Inflammatory macrophage (primary cell): ENCODE results near the gene CAVIN1.
"Not testable (repeated sequence)": the region's sequence is repeated elsewhere in the genome, so short reads cannot be mapped to it uniquely, and the experiment has no call there.

Experiments
- DNase-seq, 2 donors: peaks; one replicate each; pipeline ENCODE4 v3.0.0-alpha.2; 2020 to 2022
- total RNA-seq, 18 experiments: gene quantifications; one replicate each; lab custom pipeline; 2026; ENCODE audit warnings: mixed read lengths in 6 of 18, inconsistent platforms in 2 of 18; lab: John Stamatoyannopoulos, UW

The CAVIN1 gene, protein sequence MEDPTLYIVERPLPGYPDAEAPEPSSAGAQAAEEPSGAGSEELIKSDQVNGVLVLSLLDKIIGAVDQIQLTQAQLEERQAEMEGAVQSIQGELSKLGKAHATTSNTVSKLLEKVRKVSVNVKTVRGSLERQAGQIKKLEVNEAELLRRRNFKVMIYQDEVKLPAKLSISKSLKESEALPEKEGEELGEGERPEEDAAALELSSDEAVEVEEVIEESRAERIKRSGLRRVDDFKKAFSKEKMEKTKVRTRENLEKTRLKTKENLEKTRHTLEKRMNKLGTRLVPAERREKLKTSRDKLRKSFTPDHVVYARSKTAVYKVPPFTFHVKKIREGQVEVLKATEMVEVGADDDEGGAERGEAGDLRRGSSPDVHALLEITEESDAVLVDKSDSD
- total RNA-seq, result 1.1 to 44.6 (median 3.8) reads per million in 18 experiments

GRCh38 chr17:42422958-42423712 lies at the start of gene CAVIN1:
CAVIN1 (minus strand) TSS chr17:42423256; CDS start chr17:42423097, 159 bp downstream.
- peak in 1 of 2 donors; percentile 13 for DNase-seq

GRCh38 chr17:42467889-42468288 lies 44.8 kb upstream of the CAVIN1 start:
- no peak for DNase-seq

- no peak for DNase-seq
Observed at GRCh38 chr17:42463976-42464400, 40.9 kb upstream of the CAVIN1 start.

- DNase-seq, result peak in 1 of 2 donors; percentile 30
Observed at GRCh38 chr17:42460371-42460770, 37.3 kb upstream of the CAVIN1 start.

DNA sequence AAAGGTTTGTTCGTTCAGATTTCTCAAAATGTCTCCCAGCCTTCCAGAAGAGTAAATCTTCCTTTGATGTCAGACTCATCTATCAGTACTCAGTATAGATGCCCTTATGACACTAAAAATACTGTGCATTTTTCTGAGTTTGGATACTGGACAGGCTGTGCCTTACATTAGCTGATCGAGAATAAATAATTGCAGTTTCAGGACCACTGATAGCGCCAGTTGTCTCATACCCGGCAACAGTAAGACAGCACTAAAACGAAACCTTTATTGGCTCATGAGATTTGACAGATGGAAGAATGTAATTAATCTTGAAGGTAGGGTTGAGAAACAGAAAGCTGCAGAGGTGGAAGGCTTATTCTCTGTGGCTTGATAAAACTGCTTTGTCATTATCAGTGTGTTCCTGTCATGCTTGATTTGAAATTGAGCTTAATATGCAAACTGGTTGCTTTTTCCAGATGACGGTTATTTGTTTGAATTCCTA lies 36.8 kb upstream of the CAVIN1 start:
- DNase-seq, result peak; percentile 24 to 27

DNA sequence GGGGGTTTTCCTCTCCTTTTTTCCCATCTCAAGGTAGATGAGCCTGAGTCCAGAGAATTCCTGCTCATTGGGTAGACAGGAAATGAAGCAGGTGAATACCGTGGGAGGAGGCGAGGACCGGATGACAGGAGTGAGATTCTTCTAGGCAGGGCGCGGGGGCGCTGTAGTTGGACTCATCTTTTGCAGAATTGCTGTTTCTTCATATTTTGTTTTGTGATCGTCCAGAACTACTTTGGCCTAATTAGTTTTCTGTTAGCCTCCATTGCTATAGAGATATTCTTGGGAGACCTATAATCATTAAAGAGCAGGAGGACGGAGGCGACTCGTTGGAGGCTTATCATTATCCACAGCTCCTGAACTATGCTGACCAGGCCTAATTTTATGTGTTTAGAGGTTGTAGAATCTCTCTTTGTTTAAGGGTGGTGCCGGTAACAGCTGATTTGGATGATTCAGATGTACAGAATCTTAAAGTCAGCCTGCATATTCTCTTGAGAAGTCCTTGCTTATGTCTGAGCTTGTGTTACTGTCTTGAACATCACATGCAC lies 36.3 kb upstream of the CAVIN1 start:
- DNase-seq, result peak in 1 of 2 donors; percentile 36

GRCh38 chr17:42458497-42459255 lies 35.6 kb upstream of the CAVIN1 start, which contains the start of gene ATP6V0A1:
ATP6V0A1 (plus strand) TSS chr17:42458878; CDS start chr17:42460895, 2,017 bp downstream.
- peak; percentile 91 to 94 for DNase-seq

GRCh38 chr17:42457107-42457792 lies 34.2 kb upstream of the CAVIN1 start:
- peak; percentile 68 to 80 for DNase-seq

DNA sequence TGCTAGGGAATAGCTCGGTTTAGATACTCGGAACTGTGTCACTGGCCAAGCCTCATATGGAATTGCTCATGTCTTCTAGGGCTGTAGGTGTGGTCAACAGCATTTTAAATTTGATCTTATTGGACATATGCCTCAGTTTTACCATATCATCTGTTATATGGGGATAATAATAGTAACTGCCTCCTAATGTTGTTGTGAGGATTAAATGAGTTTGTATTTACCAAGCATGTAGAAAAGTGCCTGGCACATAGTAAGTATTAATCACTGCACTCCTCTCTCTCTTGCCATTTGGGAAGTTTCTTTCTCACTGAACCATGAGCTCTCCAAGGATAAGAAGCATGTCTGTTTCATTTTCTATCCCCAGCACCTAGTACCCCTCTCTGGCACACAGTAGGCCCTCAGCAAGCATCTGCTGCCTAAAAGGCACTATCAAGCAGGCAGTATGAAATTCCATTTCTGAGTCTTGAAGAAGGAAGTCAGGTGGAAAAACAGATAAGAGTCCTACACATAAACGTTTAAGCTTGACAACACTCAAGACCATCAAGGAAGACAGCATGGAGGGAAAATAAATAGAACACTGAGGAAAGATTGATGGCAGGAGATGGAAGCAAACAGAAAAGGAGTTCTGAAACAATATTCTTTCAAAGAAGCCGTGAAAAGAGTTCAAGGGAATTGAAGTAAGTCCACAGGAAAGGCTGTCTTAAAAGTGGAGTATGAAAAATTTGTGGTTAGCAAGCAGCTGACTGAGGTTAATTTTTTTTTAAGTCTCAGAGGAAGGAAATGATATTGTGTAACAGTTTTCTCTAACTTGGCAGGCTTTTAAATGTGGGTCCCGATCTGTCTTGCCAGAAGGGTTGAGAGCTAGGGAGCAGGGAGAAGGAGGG lies 33.4 kb upstream of the CAVIN1 start:
- DNase-seq, result peak; percentile 75 to 91

DNA sequence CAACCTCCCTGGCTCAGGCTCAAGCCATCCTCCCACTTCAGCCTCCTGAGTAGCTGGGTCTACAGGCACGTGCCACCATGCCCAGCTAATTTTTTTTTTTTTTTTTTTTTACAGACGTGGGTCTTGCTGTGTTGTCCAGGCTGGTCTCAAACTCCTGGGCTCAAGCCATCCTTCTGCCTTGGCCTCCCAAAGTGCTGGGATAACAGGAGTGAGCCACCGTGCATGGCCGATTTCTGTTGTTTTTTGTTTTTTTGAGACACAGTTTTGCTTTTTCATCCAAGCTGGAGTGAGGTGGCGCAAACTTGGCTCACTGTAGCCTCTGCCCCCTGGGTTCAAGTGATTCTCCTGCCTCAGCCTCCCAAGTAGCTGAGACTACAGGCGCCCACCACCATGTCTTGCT lies 31.9 kb upstream of the CAVIN1 start:
- DNase-seq, result not testable (repeated sequence)

DNA sequence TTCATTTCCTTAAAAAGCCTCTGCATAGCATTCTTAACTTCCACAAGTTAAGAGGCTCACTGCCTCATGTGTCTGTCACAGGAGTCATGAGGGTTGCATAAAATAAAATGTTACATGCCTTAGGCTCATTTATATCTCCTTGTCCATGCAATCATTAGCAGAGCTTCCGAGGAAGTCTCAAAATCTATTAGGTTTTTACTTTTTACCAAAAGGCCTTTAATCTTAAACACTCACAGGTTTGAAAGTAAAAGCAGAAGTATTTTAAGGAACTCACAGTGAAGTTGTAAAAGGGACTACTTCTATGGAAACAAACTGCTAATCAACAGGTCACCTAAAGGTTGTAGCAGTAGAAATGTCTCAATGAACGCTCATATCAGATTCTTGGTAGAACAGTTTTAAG lies 30.4 kb upstream of the CAVIN1 start:
- peak; percentile 56 to 75 for DNase-seq

GRCh38 chr17:42451270-42451669 lies 28.2 kb upstream of the CAVIN1 start:
- DNase-seq, result not testable (repeated sequence)

GRCh38 chr17:42449838-42450237 lies 26.8 kb upstream of the CAVIN1 start:
- DNase-seq, result not testable (repeated sequence)

DNA sequence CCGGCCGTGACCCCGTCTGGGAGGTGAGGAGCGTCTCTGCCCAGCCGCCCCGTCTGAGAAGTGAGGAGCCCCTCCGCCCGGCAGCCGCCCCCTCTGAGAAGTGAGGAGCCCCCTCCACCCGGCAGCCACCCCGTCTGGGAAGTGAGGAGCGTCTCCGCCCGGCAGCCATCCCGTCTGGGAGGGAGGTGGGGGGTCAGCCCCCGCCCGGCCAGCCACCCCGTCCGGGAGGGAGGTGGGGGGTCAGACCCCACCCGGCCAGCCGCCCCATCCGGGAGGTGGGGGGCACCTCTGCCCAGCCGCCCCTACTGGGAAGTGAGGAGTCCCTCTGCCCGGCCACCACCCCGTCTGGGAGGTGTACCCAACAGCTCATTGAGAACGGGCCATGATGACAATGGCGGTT lies 26.1 kb upstream of the CAVIN1 start:
- not testable (repeated sequence) for DNase-seq

GRCh38 chr17:42442196-42442565 lies 19.1 kb upstream of the CAVIN1 start:
- DNase-seq, result no peak

DNA sequence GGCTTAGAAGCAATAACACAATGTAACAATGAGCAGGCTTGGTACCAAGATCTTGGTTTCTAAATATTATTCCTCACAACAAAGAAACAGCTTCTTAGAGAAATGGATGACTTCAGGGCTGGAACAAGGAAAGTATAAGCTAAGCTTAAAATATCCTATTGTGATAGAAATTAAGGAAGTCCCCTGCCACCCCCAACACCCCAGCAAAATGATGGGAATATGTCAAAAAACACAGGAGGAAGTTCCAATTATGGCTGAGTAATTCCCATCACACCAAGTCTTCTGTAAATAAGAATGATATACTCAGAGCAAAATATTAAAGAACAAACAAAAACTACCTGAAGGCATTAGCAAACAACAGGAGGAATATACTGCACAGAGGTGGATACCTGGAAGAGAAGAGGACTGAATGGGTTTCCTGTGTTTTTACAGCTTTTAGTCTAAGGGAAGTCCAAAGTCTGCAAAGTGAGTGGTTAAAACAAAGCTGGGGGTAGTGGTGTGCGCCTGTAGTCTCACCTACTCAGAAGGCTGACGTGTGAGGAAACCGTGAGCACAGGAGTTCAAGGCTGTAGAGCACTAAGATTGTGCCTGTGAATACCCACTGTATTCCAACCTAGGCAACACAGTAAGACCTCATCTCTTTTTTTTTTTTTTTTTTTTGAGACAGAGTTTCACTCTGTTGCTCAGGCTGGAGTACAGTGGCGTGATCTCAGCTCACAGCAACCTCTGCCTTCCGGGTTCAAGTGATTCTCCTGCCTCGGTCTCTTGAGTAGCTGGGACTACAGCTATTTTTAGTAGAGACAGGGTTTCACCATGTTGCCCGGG lies 18.5 kb upstream of the CAVIN1 start:
- peak; percentile 20 to 48 for DNase-seq

GRCh38 chr17:42438600-42439567 lies 15.8 kb upstream of the CAVIN1 start:
- peak; percentile 27 to 57 for DNase-seq

GRCh38 chr17:42436391-42436790 lies 13.3 kb upstream of the CAVIN1 start:
- DNase-seq, result peak; percentile 30 to 36
